Raji (cell line): ENCODE results near the gene RAPGEF5.

ENCODE experiments used
- POLR2A ChIP-seq: IDR thresholded peaks from 2 replicates; pipeline ENCODE4 v1.6.1; 2011; ENCODE audit warnings: low read depth, low read length, control low read depth; ENCODE audit not compliant: insufficient read depth

Gene RAPGEF5

DNA sequence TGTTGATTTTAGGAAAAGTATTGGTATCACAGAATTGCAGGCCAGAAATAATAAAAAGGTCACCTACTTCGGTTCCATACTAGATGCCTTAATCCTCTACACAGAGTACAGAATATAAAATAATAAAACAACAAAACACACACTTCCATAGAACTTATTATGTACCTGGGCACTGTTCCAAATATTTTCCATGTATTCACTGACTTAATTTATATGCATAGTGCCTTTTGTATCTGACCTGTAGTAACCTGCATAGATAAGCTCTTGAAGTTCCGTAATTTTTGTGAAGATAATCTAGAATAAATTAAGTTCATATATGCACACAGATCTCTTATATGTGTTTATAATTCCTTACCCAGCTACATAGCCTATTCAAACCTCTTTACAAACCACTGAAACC lies 78.3 kb downstream of the RAPGEF5 start:
- TF ChIP-seq POLR2A, result no peak

DNA sequence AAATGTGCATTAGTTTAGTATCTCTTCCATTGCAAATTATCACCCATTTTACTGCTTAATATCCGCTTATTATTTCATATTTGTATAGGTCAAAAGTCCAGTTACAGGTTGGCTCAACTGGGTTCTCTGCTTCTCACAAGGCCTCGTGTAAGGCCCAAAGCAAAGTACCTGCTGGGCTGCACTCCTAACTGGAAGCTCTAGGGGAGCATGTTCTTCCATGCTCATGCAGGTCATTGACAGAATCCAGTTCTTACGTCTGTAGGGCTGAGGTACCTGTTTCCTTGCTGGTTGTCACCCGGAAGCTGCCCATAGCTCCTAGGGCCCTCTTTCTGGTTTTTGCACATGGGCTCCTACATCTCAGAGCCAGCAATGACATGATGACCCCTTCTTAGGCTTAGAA lies 79.6 kb downstream of the RAPGEF5 start:
- no peak for TF ChIP-seq POLR2A

DNA sequence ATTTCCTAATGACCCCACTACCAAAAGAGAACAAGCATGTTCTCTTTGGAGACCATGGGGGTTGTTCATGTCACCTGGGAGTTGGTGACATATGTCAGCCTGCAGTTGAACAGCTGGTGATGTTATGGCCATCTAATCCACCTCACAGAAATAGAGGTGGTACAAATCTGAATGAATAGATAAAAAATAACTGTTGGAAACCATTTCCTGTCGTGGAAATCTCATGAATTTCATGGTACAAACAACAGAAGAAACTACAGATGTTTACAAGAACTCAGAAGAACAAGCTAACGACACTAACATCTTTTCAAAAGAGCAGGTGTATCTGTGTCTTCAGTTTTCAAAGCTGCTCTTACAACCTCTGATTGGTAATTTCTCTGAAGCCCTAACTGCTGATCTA lies 81.3 kb downstream of the RAPGEF5 start:
- TF ChIP-seq POLR2A, result no peak

DNA sequence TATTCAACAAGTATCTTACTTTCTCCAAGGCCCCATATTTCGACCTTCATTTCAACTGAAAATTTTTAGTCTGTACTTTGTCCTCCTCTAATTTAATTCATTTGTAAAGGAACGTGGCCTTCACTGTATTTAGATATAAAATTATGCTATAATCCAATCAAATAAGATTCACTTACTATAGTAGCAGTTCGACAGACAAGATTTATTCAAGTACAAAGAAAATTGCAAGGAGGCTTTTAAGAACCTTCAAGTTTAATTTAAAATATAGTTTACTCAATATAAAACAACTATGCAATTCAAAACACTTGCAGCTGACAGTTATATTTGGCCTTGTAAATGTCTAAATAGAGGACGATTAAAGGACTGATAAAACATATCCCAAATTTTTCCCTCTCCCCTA lies 85.6 kb downstream of the RAPGEF5 start:
- no peak for TF ChIP-seq POLR2A

DNA sequence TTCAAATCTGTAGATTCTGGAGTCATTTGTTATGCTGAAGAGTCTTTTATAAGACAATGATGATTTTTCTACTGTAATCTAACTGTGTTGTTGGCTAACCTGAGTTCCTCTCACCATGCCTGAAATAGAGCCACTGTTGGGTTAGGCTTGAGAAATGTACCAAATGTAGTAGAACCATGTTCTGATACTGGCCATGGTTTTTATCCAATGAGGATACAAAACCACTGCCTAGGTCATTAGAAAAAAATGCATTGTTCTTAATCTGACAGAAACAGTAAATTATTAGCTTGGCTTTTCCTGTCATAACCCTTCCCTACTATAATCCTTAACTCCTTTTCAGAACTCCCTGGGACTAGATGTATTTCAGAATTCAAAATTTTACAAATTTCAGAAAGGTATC lies 86.6 kb downstream of the RAPGEF5 start:
- no peak for TF ChIP-seq POLR2A

DNA sequence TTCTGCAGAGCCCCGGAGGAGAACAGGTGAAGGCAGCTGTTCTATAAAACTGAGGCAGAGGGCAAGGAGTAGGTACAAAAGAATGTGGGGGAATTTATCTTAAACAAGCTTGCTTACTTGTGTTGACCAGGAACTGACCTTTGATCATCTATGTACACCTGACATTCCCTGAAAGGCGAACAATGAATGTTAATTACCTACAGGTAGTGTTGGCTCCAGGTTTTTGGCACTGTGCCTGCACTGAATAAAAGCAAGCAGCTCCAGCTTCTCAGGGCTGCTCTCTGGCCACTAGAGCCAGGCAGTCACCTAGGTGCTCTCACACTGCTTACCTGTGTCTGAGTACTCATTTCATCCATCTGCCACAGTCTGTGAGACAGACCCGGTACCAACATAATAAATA lies 87.0 kb downstream of the RAPGEF5 start:
- no peak for TF ChIP-seq POLR2A

DNA sequence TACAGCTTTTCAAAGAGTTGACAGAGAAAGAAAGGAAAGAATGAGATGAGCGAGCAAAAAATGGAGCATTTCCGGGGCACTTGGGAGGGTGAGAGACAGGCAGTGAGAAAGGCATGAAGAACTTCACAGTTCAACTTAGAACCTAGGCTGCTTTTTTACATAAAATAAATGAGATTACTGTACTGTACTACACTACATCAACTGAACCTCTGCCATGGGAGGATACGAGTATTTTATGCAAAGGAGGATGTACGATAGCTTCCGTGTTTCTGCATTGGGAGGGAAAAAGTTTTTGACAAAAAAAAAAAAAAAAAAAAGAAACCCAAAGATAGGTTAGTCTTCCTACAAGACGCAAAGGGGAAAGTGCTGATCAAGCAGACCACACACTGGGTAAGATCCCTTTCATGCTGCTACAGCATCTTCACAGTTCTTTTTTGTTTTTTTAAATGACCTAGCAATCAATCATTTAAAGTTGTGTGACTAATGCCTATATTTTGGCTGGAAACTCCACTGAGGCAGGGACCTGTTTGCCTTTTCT lies 88.0 kb downstream of the RAPGEF5 start:
- no peak for TF ChIP-seq POLR2A

DNA sequence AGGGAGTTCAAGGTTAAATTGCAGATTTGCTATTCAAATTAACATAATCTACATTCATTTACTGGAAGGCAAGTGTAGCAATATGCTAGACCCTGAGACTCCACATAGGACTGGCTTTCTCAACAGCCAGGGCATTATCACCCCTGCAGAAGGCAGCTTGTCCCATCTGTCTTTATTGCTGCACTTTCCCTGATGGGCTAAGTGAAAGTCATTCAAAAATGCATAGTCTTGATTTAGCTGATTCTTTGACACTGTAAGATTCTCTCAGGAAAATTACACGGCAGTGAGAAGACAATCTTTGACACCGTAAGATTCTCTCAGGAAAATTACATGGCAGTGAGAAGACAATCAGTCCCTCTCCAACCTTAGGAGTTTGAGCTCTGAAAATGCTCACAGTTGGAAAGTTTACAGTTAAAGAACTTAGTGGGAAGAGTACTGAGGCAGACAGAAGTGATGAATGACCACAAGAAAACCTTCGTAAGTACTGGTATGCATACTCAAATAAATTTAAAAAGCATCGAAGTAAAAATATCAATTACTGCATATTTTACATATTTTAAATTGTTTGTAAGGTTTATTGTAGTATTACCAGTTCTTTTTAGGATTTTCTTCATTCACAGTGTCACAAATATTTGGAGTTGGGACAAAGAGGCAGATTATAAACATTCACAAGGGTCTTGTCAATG lies 88.9 kb downstream of the RAPGEF5 start:
- no peak for TF ChIP-seq POLR2A

DNA sequence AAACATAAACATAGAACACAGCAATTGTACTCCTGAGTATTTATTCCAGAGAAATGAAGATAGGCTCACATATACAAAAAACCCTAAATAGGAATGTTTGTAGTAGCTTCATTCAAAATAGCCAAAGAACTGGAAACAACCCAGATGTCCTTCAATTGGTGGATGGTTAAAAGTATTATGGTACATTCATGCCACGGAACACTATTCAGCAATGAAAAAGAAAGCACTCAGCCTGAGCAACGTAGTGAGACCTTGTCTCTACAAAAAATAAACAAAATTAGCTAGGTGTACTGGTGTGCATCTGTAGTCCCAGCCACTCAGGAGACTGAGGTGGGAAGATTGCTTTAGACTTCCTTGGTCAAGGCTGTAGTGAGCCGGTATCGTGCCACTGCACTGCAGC lies 94.4 kb downstream of the RAPGEF5 start:
- no peak for TF ChIP-seq POLR2A

DNA sequence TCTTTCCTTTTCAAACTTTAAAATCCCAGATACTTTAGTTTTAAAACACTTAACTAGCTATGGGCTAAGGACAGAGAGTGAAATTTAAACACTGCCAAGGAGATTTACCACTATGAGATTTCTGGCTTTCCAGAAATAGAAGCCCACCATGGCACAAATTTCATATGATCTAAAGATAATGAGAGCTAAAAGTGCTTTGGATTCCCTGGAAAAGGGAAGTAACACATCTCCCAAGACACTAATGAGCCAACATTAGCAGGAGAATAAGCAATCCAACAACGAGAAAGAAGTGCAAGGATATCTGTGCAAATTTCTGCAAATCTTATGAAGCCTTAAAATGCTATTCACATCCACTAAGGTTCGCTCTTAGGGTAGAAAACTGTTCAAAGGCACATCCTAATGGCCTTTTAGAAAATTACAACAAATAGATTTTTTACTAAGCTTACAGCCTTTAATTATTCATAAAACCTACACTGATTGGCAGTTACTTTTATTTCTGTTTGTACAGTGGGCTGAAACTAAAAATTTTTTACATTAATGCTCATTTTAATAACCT lies 100.3 kb downstream of the RAPGEF5 start:
- no peak for TF ChIP-seq POLR2A

DNA sequence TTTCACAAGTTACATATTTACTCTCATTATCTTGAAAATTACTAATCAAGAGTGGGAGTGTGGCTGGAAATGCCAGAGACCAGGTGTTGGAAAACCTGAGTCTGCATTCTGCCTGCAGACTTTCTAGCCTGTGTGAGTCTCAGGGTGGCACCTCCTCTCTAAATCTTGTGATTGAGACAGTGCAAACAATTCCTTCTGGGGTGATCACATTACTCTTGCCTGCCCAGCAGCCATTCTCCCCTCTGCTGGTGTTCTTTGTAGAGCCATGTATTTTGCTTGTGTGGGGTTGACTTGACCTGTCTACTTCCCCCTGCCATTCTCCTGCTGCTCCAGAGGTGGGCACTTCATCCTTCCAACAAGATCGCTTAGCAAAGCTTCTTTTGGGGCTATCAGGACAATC lies 101.1 kb downstream of the RAPGEF5 start:
- TF ChIP-seq POLR2A, result no peak

DNA sequence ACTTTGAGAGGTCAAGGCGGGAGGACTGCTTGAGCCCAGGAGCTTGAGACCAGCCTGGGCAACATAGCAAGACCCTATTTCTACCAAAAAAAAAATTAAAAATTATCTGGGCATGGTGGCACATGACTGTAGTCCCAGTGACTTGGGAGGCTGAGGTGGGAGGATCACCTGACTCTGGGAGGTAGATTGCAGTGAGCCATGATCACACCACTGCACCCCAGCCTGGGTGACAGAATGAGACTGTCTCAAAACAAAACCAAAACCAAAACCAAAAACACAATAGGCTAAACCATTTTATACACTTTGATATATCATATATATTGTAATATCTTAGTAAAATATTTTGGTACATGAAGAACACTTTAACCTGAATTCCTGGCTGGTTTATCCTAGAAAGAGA lies 101.6 kb downstream of the RAPGEF5 start:
- no peak for TF ChIP-seq POLR2A

DNA sequence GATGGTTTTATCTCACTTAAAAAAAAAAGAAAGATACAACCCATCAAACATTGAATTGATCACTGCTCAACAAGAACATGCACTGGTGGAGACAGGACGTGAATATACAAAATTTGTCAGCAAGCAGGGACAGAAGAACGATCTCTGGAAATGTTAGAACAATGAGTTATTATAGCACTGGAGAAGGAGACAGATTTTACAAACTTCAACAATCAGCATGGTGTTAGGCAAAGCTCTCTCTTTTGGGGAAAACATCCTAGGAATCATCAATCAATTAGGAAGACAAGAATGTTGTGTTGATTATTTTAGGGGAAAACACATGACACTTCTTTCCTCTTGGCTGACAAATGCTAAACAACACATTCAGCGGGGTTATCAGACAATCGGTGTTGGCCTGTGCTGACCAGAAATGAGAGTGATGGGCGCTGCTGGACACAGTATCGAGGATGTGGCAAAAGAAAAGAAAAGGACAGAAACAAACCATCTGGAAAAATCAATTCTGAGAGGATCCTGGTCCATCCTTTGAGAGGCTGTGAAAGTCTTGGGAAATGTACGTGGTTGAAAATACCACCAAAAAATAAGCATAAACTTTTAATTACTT lies 103.9 kb downstream of the RAPGEF5 start:
- TF ChIP-seq POLR2A, result no peak

DNA sequence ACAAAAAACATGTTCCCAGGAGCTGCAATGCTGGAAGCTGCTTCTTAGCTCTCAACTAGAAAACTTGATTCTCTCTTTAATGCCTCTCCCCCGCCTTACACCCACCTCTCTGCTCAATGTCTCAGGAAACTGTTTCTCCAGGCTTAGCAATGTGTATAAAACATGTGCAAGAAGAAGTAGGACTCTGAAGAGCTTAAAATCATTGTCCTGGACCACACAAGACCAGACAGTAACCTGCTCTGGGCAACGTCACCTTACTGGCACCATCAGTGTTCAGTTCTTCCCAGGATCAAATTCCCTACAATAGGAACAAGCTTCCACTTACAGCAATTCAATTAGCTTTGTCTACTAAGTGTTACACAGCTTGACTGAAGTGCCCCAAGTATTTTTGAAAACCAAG lies 104.9 kb downstream of the RAPGEF5 start:
- TF ChIP-seq POLR2A, result no peak

DNA sequence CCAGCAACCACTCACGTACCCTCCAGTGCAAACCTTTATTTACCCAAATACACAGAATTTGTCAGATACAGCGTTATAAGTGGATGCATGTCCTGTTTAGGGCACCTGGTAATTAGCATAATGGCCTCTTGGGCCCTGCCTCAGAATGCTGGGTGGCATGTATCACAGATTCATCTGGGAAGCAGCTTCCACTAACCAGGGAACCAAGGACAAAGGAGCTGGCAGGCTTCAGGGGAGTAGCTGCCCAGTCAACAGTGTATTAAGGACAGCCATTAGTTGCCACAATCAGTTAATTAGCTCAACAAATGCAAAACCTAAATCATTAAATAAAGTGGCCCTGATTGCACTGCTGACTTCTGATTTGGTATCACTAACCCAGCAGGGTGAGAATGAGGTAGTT lies 105.7 kb downstream of the RAPGEF5 start:
- TF ChIP-seq POLR2A, result no peak

DNA sequence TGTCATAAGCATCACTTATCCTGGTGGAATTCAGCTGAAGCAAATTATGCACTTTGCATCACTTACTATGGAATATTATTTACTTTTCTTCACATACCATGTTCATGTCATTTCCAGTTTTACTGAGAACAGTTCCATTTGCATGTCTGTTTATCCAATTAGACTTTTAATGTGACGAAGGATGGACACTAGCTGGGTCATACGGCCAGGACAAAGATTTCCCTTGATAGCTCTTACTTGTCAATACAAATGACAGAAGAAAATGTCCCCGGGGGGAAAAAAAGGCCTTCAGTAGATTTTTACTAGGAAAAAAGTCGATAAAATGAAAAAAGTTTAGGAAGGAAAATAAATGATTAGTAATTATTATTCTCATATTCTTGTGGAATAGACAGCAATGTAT lies 106.6 kb downstream of the RAPGEF5 start:
- no peak for TF ChIP-seq POLR2A

DNA sequence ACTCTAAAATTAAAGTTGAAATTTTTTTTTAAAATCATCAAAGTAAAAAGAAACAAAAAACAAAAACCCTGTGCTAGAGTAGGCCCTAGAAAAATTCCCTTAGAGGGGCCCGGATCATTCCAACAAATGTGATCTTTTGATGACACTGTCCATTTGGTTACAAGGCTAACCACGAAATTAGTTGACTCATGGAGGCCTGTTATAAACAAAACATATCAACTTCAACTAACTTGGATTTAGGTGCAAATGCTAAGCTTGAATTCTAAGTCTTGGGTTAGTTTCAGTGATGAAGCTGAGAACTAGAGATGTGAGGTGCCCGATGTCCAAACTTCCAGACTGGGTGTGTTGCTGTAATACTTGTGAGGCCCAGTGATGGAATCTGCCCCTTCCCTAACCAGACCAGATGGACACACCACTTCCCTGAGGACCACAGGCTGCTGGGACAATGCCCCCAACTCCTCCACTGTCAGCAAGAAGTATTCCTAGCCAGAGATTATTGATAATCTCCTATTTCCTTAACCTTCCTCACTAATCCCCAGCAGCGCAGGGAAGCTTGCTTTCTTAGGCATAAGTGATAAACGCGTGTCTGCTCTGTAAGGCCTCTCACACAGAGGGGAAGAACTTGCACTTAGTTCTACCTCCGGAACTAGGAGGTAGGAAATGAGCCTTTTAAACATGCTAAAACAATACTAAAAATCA lies 108.7 kb downstream of the RAPGEF5 start:
- TF ChIP-seq POLR2A, result no peak
